NOMO-1 treated with dmso at 0.1 percent for 144 hours (cell line): ENCODE measurements around the gene VPS25.
A peak's percentile ranks its signal among the peaks of the same experiment; 100 is the strongest.
"Not testable (repeated sequence)": the region's sequence is repeated elsewhere in the genome, so short reads cannot be mapped to it uniquely, and the experiment has no call there.

Experiments used
- DNase-seq: peaks from one replicate; lab custom pipeline; 2025; ENCODE audit not compliant: unreplicated experiment; lab: John Stamatoyannopoulos, UW

VPS25 gene

GRCh38 chr17:42773290-42774035 is at the start of gene VPS25:
VPS25 (plus strand) TSS chr17:42773449; CDS start chr17:42773476, 27 bp downstream.
- peak; percentile 46 for DNase-seq

GRCh38 chr17:42723636-42724035 is 49.6 kb upstream of the VPS25 start:
- DNase-seq, result no peak

GRCh38 chr17:42725143-42725542 is 48.1 kb upstream of the VPS25 start:
- no peak for DNase-seq

GRCh38 chr17:42740699-42741098 is 32.5 kb upstream of the VPS25 start:
- DNase-seq, result no peak

GRCh38 chr17:42742916-42743315 is 30.3 kb upstream of the VPS25 start:
- DNase-seq, result not testable (repeated sequence)

- no peak for DNase-seq
Observed at GRCh38 chr17:42743595-42744282, 29.5 kb upstream of the VPS25 start.

- no peak for DNase-seq
Observed at GRCh38 chr17:42744283-42744805, 28.9 kb upstream of the VPS25 start.

GRCh38 chr17:42744806-42745617 is 28.2 kb upstream of the VPS25 start, which contains the start of gene EZH1:
EZH1 (minus strand) TSS chr17:42745040; CDS start chr17:42728941, 16,099 bp downstream.
- DNase-seq, result peak; percentile 80

- no peak for DNase-seq
Observed at GRCh38 chr17:42748202-42748907, 24.9 kb upstream of the VPS25 start.

GRCh38 chr17:42748908-42749798 is 24.1 kb upstream of the VPS25 start:
- no peak for DNase-seq

GRCh38 chr17:42750739-42751344 is 22.4 kb upstream of the VPS25 start:
- DNase-seq, result no peak

GRCh38 chr17:42751628-42752027 is 21.6 kb upstream of the VPS25 start:
- no peak for DNase-seq

- DNase-seq, result no peak
Observed at GRCh38 chr17:42754782-42755181, 18.5 kb upstream of the VPS25 start.

GRCh38 chr17:42759982-42760651 is 13.1 kb upstream of the VPS25 start:
- no peak for DNase-seq

GRCh38 chr17:42760652-42761581 is 12.3 kb upstream of the VPS25 start, which contains the start of gene RAMP2:
RAMP2 (plus strand) TSS chr17:42761227; CDS start chr17:42761262, 35 bp downstream.
- DNase-seq, result no peak

- no peak for DNase-seq
Observed at GRCh38 chr17:42761638-42762037, 11.6 kb upstream of the VPS25 start.

- DNase-seq, result no peak
Observed at GRCh38 chr17:42766124-42766523, 7.1 kb upstream of the VPS25 start.
